Neural cell (in vitro differentiated cells): ENCODE measurements around the gene RPS5. TPM values are rescaled to one million over a fixed set of nuclear protein-coding genes. Genes with fewer than 3 reads are reported as not detected.
"Not testable (repeated sequence)": the region's sequence is repeated elsewhere in the genome, so short reads cannot be mapped to it uniquely, and the experiment has no call there.

ENCODE experiments used
- H2AFZ ChIP-seq: fragments of 200-600, 300-800 bp; sonication (generic), shearing (Covaris generic); 2 replicates; pipeline ENCODE4 v1.6.0; 2014; ENCODE audit warnings: low read depth, mild to moderate bottlenecking, antibody characterized with exemption, low read length, moderate library complexity
- H3F3A ChIP-seq: fragments of 200-600 bp; shearing (Covaris generic); 2 replicates; pipeline ENCODE4 v1.6.1; 2016; ENCODE audit warnings: mild to moderate bottlenecking, moderate library complexity, mixed read lengths, antibody characterized with exemption, low read length; ENCODE audit not compliant: insufficient read depth, poor library complexity, severe bottlenecking
- H3K27ac ChIP-seq: fragments of 200-600, 300-800 bp; sonication (generic), shearing (Covaris generic); 2 replicates; pipeline ENCODE4 v1.5.1; 2014; ENCODE audit warnings: mild to moderate bottlenecking, low read length, moderate library complexity
- H3K27me3 ChIP-seq: fragments of 300-800, 200-600 bp; sonication (generic), shearing (Covaris generic); 2 replicates; pipeline ENCODE4 v1.6.0; 2014; ENCODE audit warnings: mild to moderate bottlenecking, low read depth, low read length, moderate library complexity; ENCODE audit not compliant: insufficient read depth
- H3K36me3 ChIP-seq: fragments of 300-800, 200-600 bp; sonication (generic), shearing (Covaris generic); 2 replicates; pipeline ENCODE4 v1.5.1; 2014; ENCODE audit warnings: mild to moderate bottlenecking, antibody characterized with exemption, low read length, moderate library complexity; ENCODE audit not compliant: insufficient read depth
- H3K4me2 ChIP-seq: fragments of 300-800, 200-600 bp; sonication (generic), shearing (Covaris generic); 2 replicates; pipeline ENCODE4 v1.6.0; 2014; ENCODE audit warnings: mild to moderate bottlenecking, low read length
- H3K4me3 ChIP-seq: fragments of 300-800, 200-600 bp; sonication (generic), shearing (Covaris generic); 2 replicates; pipeline ENCODE4 v1.5.1; 2014; ENCODE audit warnings: mild to moderate bottlenecking, low read length, moderate library complexity
- H3K79me2 ChIP-seq: fragments of 200-600 bp; shearing (Covaris generic); replicated peaks from 2 replicates; pipeline ENCODE4 v1.6.0; 2014; ENCODE audit warnings: mild to moderate bottlenecking, low read length, moderate library complexity; ENCODE audit not compliant: insufficient read depth
- H3K9ac ChIP-seq: fragments of 300-800, 200-600 bp; sonication (generic), shearing (Covaris generic); 2 replicates; pipeline ENCODE4 v1.6.1; 2016; ENCODE audit warnings: mild to moderate bottlenecking, low read length, mixed read lengths
- H3K9me2 ChIP-seq: fragments of 200-600 bp; shearing (Covaris generic); 2 replicates; pipeline ENCODE4 v1.6.1; 2016; ENCODE audit warnings: mild to moderate bottlenecking, low read length, mixed read lengths; ENCODE audit not compliant: insufficient read depth
- H3K9me3 ChIP-seq: fragments of 200-600, 300-800 bp; sonication (generic), shearing (Covaris generic); 2 replicates; pipeline ENCODE4 v1.6.1; 2016; ENCODE audit warnings: mild to moderate bottlenecking, mixed run types, low read length, moderate library complexity, mixed read lengths
- H4K20me1 ChIP-seq: fragments of 200-600 bp; shearing (Covaris generic); 2 replicates; pipeline ENCODE4 v1.6.1; 2016; ENCODE audit warnings: mild to moderate bottlenecking, mixed run types; ENCODE audit not compliant: insufficient read depth
- SMC3 ChIP-seq: fragments of 450-650 bp; conservative IDR thresholded peaks from 2 replicates; pipeline ENCODE4 v1.6.1; 2014; ENCODE audit warnings: antibody characterized with exemption, mild to moderate bottlenecking, moderate library complexity; ENCODE audit not compliant: poor library complexity
- polyA plus RNA-seq: library from polyadenylated mRNA; depleted of rRNA; stranded (reverse); fragments of >200 nt; gene quantifications from 2 replicates; pipeline ENCODE4 v1.2.3, GENCODE V29; 2014
- small RNA-seq, 3 experiments: library from RNA; depleted of rRNA; stranded (forward); fragments of <200 nt; gene quantifications; one replicate each; pipeline ENCODE3, GENCODE V24; 2012

Gene RPS5
- polyA plus RNA-seq, 1 donor from 2014 or later, result 1,514 TPM

DNA sequence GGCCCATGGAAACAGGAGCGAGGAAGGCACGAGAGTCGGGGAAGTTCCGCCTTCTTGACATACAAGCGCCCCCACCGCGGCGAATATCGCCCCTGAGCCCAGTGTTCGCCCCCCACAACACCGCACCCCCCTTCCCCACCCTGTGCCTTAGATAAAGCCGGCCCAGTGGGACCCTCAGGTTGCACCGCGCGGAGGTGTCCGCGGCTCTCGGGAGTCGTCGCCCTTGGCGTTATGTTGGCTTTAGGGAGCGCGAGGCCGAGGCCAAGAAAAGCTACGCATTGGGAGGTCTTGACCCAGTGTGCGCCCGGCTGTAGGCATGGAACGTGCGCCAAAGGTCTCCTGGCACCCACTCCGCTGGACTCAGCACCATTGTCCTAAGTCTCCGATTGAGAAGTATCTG, 53.5 kb downstream of the RPS5 start:
- no peaks in the 10 kb centered on the region for H3K9me3 ChIP-seq
- peak overlapping the region; percentile 24 for H3K4me2 ChIP-seq
- H3K9me2 ChIP-seq, result no peaks in the 10 kb centered on the region
- H3K36me3 ChIP-seq, result no peaks in the 10 kb centered on the region
- H2AFZ ChIP-seq, result peak overlapping the region; percentile 67
- no peaks in the 10 kb centered on the region for H3K27me3 ChIP-seq
- no peak for TF ChIP-seq SMC3
- no peaks in the 10 kb centered on the region for H3F3A ChIP-seq
- H3K27ac ChIP-seq, result peak overlapping the region; percentile 74
- H4K20me1 ChIP-seq, result no peaks in the 10 kb centered on the region
- H3K9ac ChIP-seq, result peak overlapping the region; percentile 58
- H3K79me2 ChIP-seq, result peaks cover 10% of the 10 kb centered on the region
- H3K4me3 ChIP-seq, result peak overlapping the region; percentile 76

DNA sequence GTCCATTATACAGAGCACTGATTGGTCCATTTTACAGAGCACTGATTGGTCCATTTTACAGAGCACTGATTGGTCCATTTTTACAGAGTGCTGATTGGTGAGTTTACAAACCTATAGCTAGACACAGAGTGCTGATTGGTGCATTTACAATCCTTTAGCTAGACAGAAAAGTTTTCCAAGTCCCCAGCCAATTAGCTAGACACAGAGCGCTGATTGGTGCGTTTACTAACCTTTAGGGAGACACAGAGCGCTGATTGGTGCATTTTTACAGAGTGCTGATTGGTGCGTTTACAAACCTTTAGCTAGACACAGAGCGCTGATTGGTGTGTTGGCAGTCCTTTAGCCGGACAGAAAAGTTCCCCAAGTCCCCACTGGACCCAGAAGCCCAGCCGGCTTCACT, 55.9 kb downstream of the RPS5 start:
- H4K20me1 ChIP-seq, H3K27ac ChIP-seq, H3K4me3 ChIP-seq, H3K79me2 ChIP-seq, H3K27me3 ChIP-seq, H3K9me3 ChIP-seq, H3K4me2 ChIP-seq, H3K9me2 ChIP-seq, H3F3A ChIP-seq, H3K9ac ChIP-seq, H3K36me3 ChIP-seq, H2AFZ ChIP-seq: not testable (repeated sequence)

Small RNA genes lying within 50 kb of the gene (small RNA-seq; reads per million reads assigned to genes)
- gene MIR4754, result 0.23 to 5.5 (median 1.9) reads per million in 3 experiments
- 0.13 to 0.57 (median 0.26) reads per million in 3 experiments for gene RNA5SP473

Other genes starting within 250 kb of the RPS5 start
- gene ZNF329, start 236.5 kb upstream of the RPS5 start, polyA plus RNA-seq, result 20.3 and 20.6 TPM in 2 replicates
- 46.4 and 47.2 TPM in 2 replicates for gene ZNF274, start 204.2 kb upstream of the RPS5 start, polyA plus RNA-seq
- gene ZNF544, start 158.4 kb upstream of the RPS5 start, polyA plus RNA-seq, result 22.7 and 50.1 TPM in 2 replicates
- 5.5 and 6.4 TPM in 2 replicates for gene ZNF8, start 108.3 kb upstream of the RPS5 start, polyA plus RNA-seq
- gene ERVK3-1, start 81.9 kb upstream of the RPS5 start, polyA plus RNA-seq, result 137 and 141 TPM in 2 replicates
- 1.6 and 2.2 TPM in 2 replicates for gene ZSCAN22, start 60.3 kb upstream of the RPS5 start, polyA plus RNA-seq
- gene A1BG, start 33.8 kb upstream of the RPS5 start, polyA plus RNA-seq, result 35.4 and 40.0 TPM in 2 replicates
- gene ZNF497, start 24.5 kb upstream of the RPS5 start, polyA plus RNA-seq, result 13.7 and 18.4 TPM in 2 replicates
- 4.5 and 9.8 TPM in 2 replicates for gene ZNF837, start 6.2 kb upstream of the RPS5 start, polyA plus RNA-seq
- not detected in 2 replicates for gene RNF225, start 8.4 kb downstream of the RPS5 start, polyA plus RNA-seq
- gene ZNF584, start 21.4 kb downstream of the RPS5 start, polyA plus RNA-seq, result 17.9 and 29.6 TPM in 2 replicates
- 0.77 and 1.0 TPM in 2 replicates for gene ZNF132, start 52.9 kb downstream of the RPS5 start, polyA plus RNA-seq
- gene ZNF324B, start 64.4 kb downstream of the RPS5 start, polyA plus RNA-seq, result 7.8 and 10.4 TPM in 2 replicates
- 12.5 and 19.5 TPM in 2 replicates for gene ZNF324, start 79.8 kb downstream of the RPS5 start, polyA plus RNA-seq
- 18.2 and 25.9 TPM in 2 replicates for gene ZNF446, start 89.1 kb downstream of the RPS5 start, polyA plus RNA-seq
- 14.9 and 19.7 TPM in 2 replicates for gene SLC27A5, start 124.7 kb downstream of the RPS5 start, polyA plus RNA-seq
- 5.5 and 6.8 TPM in 2 replicates for gene ZBTB45, start 132.5 kb downstream of the RPS5 start, polyA plus RNA-seq
- gene TRIM28, start 156.8 kb downstream of the RPS5 start, polyA plus RNA-seq, result 227 and 256 TPM in 2 replicates
- 176 and 189 TPM in 2 replicates for gene CHMP2A, start 167.8 kb downstream of the RPS5 start, polyA plus RNA-seq
- gene UBE2M, start 171.3 kb downstream of the RPS5 start, polyA plus RNA-seq, result 138 and 151 TPM in 2 replicates
- gene MZF1, start 186.1 kb downstream of the RPS5 start, polyA plus RNA-seq, result 74.6 and 80.8 TPM in 2 replicates